ENCODE measurements around the gene TEX51.

TEX51 gene

DNA sequence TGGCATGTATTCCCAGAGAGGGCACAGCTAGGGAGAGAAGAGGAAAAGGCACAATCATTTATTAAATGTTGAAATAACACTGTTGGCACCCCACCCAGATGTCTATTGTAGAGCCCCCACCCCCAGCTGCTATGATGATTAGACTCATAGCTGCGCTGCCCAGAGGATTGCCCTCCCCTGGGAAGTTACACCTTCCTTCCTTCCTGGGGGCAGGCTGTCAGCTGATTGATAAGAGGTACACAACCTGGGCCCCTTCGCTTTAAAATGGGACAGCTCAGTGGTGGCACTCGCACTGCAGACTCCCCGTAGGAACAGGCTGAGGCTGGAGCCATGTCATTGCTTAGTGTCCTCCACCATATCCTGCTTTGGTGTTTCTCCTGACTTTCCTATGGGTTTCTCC lies 18.1 kb downstream of the TEX51 start:
- no peak for DNase-seq

DNA sequence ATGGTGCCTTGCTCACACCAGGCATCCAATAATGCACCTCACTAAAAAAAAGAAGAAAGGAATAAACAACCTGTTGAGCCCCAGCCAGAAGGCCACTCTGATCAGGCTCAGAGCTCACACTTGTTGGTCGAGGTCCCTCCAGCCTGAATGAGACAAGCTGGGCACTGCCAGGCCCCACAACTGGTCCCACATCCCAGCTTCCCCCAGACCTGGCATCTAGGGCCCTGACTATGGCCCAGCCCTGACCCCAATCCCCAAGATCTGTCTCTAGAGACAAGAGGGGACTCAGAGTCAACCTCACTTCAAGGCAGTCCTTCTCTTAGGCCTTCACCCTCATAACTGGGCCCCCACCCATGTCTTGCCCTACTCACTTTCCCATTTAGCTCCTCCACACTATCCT lies 22.4 kb downstream of the TEX51 start:
- DNase-seq = no peak

DNA sequence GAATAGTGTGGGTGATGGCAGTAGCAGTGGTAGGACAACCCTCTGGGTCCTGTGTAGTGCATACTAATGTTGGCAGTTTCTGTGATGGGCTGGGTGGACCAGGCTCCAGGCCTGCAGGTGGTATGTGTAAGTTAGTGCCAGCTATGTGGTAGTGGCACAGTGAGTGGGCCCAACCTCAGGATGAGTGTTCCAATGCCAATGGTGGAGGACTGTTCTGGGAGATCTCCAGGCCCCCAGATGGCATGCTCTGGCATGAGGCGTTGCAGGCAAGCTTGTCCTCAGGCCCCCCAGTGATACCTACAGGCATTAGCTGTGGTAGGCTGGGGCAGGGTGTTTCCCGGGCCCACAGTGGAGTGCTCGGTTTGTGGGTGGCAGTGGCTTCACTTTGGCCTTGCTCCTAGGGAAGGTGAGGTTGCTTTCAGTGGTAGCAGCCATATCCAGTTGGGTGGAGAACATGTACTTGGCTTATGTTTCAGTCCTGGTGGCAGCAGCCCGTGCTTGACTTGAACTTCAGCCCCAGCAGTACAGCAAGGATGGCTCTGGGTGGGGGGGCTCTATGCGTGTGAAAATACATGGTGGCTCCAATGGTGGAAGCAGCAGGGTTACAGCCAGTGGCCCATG lies 32.4 kb downstream of the TEX51 start:
- no peak for DNase-seq

DNA sequence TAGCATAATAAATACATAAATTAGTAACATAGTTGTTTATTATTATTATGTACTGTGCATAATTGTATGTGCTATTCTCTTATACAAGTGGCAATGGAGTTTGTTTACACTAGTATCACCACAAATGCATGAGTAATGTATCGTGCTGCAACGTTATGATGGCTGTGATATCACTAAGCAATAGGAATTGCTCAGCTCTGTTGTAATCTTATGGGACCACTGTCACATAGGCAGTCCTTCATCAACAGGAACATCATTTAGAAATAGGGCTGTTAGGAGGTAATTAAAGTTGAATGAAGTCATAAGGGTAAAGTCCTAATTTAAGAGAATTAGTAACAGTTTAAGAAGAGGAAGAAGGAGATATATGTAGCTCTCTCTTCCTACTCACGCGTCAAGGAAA lies 33.8 kb downstream of the TEX51 start:
- no peak for DNase-seq

DNA sequence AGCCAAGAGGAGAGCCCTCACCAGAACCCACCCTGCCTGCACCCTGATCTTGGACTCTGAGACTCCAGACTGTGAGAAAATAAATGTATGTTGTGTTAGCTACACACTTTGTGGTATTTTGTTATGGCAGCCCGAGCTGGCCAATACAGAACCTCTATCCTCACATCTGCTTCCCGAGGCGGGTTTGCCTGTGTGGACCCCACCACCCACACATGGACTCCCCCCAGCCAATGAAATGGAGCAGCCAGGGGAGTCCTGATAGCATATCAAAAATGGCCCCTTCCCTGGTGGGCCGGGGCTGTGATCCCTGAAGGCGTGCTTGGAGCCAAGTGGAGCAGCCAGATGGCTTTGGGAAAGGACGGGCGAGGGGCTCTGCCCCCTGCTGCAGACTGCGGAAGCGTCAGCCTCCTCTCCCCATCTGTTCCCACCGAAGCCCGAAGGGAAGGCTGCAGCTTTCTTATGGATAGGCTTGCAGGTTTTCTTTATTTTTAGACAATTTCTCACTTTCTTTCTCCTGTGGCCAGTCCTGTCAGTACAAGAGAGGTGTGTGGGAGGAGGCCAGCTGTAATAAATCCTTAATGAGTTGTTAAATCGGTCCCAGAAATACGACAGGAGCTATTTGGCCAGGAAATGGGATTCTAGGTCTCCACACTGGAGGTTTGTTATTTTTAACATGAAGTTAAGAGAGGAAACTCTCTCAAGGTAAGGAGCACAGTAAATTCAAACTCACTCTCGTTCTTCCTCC lies 34.4 kb downstream of the TEX51 start:
- no peak for DNase-seq

GRCh38 chr2:126933711-126934091 lies 35.0 kb downstream of the TEX51 start:
- DNase-seq = no peak

GRCh38 chr2:126934809-126935208 lies 36.1 kb downstream of the TEX51 start:
- DNase-seq = no peak

- no peak for DNase-seq
Measured at GRCh38 chr2:126935774-126936173, 37.1 kb downstream of the TEX51 start.

DNA sequence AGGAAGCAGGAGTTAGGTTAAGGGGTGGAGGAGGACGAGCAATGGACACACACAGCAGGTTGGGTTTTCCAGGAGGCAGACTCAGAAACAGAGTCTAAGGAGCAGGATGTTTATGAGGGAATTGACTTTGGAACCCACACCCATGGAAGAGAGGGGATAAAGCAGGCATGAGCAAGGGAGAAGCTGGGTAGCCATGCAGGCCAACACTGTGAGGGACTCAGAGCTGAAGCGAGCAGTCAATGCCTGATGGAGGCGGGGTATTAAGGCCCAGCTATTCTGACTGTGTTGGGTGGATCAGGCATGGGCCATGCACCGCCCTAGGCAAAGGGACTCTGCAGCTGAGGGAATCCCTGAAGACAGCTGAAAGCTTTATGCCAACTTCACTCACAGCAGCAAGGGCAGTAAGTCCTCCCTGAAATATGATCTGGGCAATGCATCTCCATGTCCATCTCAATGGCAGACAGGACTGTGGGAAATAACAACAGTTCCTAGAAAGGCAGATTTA lies 37.6 kb downstream of the TEX51 start:
- DNase-seq = no peak

DNA sequence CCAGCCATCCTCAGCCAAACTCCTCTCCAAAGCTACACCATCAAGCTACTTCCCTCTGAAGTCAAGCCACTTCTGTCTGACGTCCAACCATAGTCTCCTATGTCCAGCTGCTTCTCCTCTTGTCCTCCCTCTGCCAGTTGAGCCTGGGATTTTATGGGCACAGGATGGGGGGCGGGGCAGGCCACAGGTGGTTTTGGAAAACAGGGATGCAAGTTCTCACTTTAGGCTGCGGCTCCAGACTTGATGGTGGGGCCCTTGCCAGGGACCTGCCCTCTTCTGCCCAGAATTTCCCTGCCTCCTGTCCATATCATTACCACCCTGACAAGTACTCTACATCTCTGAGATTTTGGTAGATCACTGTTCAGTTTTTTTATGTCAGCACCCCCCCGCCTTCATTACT lies 41.6 kb downstream of the TEX51 start:
- no peak for DNase-seq

GRCh38 chr2:126942427-126943203 lies 43.9 kb downstream of the TEX51 start:
- no peak for DNase-seq

GRCh38 chr2:126943612-126944348 lies 45.1 kb downstream of the TEX51 start:
- no peak for DNase-seq

- DNase-seq = peak; percentile 4
Measured at GRCh38 chr2:126945118-126945517, 46.4 kb downstream of the TEX51 start.

GRCh38 chr2:126946318-126947102 lies 47.8 kb downstream of the TEX51 start:
- DNase-seq = no peak

GRCh38 chr2:126947103-126947429 lies 48.4 kb downstream of the TEX51 start:
- no peak for DNase-seq

DNA sequence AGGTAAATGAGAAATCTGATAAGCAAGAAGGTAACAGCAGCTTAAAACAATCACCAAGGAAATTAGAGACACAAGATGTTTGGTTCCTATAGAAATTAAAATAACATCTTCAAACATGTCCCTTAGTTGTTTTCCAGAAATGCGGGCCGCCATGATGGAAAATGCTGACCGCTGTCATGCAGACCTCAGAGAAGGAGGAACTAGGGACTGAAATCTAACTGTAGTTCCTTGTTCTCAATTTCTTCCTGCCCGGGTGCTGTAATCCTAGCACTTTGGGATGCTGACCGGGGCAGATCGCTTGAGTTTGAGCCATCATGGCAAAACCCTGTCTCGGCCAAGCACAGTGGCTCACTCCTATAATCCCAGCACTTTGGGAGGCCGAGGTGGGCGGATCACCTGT lies 51.1 kb downstream of the TEX51 start:
- no peak for DNase-seq

DNA sequence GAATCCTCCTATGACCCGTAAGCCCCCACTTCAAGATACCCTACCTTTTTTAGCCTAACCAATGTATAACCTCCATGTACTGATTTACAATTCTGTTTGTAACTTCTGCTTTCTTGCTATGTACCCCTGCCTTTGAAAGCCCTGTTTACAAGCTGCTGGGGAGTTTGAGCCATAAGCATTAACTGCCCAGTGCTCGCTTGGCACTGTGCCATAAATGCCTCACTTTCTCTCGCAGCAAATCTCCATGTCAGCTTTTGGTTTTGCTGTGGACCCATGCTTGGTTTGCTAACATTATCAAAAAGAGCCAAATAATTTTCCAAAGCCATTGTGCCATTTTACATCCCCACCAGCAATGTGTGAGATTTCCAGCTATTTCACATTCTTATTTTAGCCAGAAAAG lies 51.8 kb downstream of the TEX51 start:
- peak; percentile 27 for DNase-seq
